ENCODE results near the gene PRDM2. TPM values are rescaled to one million over a fixed set of nuclear protein-coding genes. Genes with fewer than 3 reads are reported as not detected.

PRDM2 gene
- total RNA-seq, 2 donors from 2014 or later: 27.8 to 38.9 TPM

DNA sequence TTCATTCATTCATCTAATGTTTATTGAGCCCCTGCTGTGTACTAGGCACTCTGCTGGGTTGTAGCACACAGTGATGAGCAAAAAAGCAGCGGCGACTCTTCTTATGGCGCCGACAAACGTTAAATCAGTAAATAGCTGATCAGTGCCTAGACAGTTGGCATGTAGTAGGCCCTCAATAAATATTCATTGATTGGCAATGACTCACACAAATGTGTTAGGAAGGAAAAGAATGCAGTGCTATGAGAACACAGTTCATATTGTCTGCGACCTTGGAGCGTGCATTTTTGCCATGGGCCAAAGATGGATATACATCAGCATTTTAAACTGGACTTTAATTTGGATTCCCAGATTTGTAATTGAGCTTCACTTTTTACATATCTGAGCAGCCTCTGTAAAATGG lies 52.0 kb downstream of the PRDM2 start:
- H3K4me1 ChIP-seq (replicated peaks): peaks cover 7% of the 10 kb centered on the region
- H3K36me3 ChIP-seq: no peaks in the 10 kb centered on the region
- H3K9me3 ChIP-seq: no peaks in the 10 kb centered on the region
- WGBS: 88% methylated on average over 7 of the region's 7 CpGs
- no peak for DNase-seq (ENCODE audit: low spot score)
- TF ChIP-seq POLR2AphosphoS5 (IDR thresholded peaks at IDR 0.05) (no peak), POLR2A (IDR thresholded peaks at IDR 0.05) (no peak)
- intact Hi-C loops (cut with DNase I): no loop called here
- H3K4me3 ChIP-seq: no peak overlapping the region
- no peaks in the 10 kb centered on the region for H3K27me3 ChIP-seq (replicated peaks; ENCODE audit: insufficient read depth)
- no peak overlapping the region for H3K27ac ChIP-seq

- no peaks in the 10 kb centered on the region for H3K9me3 ChIP-seq
- 88% methylated on average over 6 of the region's 6 CpGs for WGBS
- no peak for DNase-seq (ENCODE audit: low spot score)
- H3K4me1 ChIP-seq (replicated peaks): peaks cover 7% of the 10 kb centered on the region
- TF ChIP-seq POLR2AphosphoS5 (IDR thresholded peaks at IDR 0.05) (no peak), CTCF (IDR thresholded peaks at IDR 0.05) (no peak), POLR2A (IDR thresholded peaks at IDR 0.05) (no peak)
- intact Hi-C loops (cut with DNase I): no loop called here
- H3K4me3 ChIP-seq: no peak overlapping the region
- no peaks in the 10 kb centered on the region for H3K36me3 ChIP-seq
- H3K27me3 ChIP-seq (replicated peaks; ENCODE audit: insufficient read depth): no peaks in the 10 kb centered on the region
- H3K27ac ChIP-seq: no peak overlapping the region
Observed at GRCh38 chr1:13752852-13753251, 52.9 kb downstream of the PRDM2 start.

- H3K27ac ChIP-seq: no peak overlapping the region
- TF ChIP-seq POLR2AphosphoS5 (IDR thresholded peaks at IDR 0.05) (no peak), POLR2A (IDR thresholded peaks at IDR 0.05) (no peak), CTCF (IDR thresholded peaks at IDR 0.05) (no peak)
- 75% methylated on average over 5 of the region's 5 CpGs for WGBS
- no peak for DNase-seq (ENCODE audit: low spot score)
- no peaks in the 10 kb centered on the region for H3K9me3 ChIP-seq
- no peaks in the 10 kb centered on the region for H3K27me3 ChIP-seq (replicated peaks; ENCODE audit: insufficient read depth)
- H3K36me3 ChIP-seq: no peaks in the 10 kb centered on the region
- peaks cover 7% of the 10 kb centered on the region for H3K4me1 ChIP-seq (replicated peaks)
- no peak overlapping the region for H3K4me3 ChIP-seq
- intact Hi-C loops (cut with DNase I): no loop called here
Observed at GRCh38 chr1:13753636-13754402, 53.8 kb downstream of the PRDM2 start.

DNA sequence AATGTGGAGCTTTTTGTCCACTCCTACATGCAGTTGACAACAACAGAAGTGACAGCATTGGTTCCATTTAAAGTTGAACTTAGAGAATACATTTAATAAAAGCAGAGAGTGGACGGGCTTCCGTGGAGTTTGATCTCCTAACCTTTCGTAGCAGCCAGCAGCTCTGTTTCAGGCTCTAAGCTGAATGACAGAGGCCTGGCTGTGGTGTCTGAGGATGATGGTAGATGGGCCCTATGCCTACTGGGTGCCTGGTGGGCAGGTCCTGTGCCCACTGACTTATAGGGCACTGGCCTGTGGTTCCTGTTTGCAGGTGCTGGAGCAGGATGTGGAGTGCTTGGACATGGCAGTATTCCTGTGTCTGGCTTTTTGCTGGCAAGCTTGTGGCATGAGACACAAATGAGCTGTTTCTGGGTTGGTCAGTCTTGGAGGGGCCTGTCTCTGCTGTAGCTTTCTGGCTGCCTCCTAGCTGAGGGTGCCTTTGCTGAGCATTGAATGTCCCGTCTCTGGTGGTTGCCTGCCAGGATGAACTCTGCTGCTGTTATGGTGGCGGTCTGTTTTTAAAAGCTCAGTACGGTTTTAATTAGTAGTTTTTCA lies 54.6 kb downstream of the PRDM2 start:
- peaks cover 12% of the 10 kb centered on the region for H3K4me1 ChIP-seq (replicated peaks)
- intact Hi-C loops (cut with DNase I): no loop called here
- H3K27ac ChIP-seq: no peak overlapping the region
- H3K36me3 ChIP-seq: no peaks in the 10 kb centered on the region
- 73% methylated on average over 6 of the region's 6 CpGs for WGBS
- no peak for TF ChIP-seq POLR2AphosphoS5 (IDR thresholded peaks at IDR 0.05)
- no peak for TF ChIP-seq POLR2A (IDR thresholded peaks at IDR 0.05)
- TF ChIP-seq CTCF (IDR thresholded peaks at IDR 0.05): no peak
- H3K9me3 ChIP-seq: no peaks in the 10 kb centered on the region
- no peak overlapping the region for H3K4me3 ChIP-seq
- DNase-seq (ENCODE audit: low spot score): no peak
- H3K27me3 ChIP-seq (replicated peaks; ENCODE audit: insufficient read depth): no peaks in the 10 kb centered on the region

GRCh38 chr1:13756557-13757315 lies 56.7 kb downstream of the PRDM2 start:
- Histone ChIP-seq H3K27ac (peak overlapping the region; percentile 1 to 37), H3K4me3 (no peak overlapping the region), H3K9me3 (no peaks in the 10 kb centered on the region), H3K4me1 (replicated peaks) (peaks cover 21% of the 10 kb centered on the region), H3K36me3 (no peaks in the 10 kb centered on the region), H3K27me3 (replicated peaks; ENCODE audit: insufficient read depth) (no peaks in the 10 kb centered on the region)
- intact Hi-C loops (cut with DNase I): no loop called here
- WGBS: 31% methylated on average over 4 of the region's 4 CpGs
- TF ChIP-seq POLR2A (IDR thresholded peaks at IDR 0.05) (no peak), CTCF (IDR thresholded peaks at IDR 0.05) (no peak), POLR2AphosphoS5 (IDR thresholded peaks at IDR 0.05) (no peak)
- no peak for DNase-seq (ENCODE audit: low spot score)
